Measurements from ENCODE around the gene ST3GAL4.

ST3GAL4 gene

DNA sequence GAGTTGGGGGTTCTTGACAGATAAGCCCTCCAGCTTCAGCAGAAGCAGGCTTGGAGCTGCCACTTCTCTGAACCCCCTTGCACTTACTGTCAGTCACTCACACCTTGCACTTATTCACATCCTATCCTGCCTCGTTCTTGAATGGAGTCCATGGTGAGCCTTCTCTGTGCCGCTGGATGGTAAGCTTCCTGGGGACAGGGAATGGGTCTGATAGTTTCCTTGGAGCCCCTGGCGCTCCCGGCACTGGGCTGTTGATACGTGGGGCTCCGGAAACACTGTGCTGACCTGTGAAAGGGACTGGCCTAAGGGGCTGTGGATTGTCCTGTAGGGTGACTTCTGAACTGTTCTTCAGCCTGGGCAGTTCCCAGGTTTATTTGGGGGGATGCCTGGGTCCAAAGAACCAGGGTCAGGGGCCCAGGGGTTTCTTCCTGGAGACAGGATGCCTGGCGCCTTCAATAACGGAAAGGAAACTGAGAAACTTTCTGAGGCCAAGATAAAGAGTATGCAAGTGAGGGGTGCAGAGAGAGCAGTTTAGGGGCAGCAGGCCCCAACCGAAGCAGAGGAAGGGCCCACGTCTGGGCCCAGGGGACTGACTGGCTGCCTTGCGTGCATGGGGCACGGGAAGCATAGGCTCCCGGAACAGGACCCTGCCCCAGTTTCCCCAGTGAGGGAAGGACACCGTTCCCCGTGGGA lies 709 bp upstream of the ST3GAL4 start:
- no peak for DNase-seq (ENCODE audit: low read depth)
- peak overlapping the region; percentile 87 for H3K4me3 ChIP-seq (ENCODE audit: low read depth, low read length)
- TF ChIP-seq, protein P1, sequence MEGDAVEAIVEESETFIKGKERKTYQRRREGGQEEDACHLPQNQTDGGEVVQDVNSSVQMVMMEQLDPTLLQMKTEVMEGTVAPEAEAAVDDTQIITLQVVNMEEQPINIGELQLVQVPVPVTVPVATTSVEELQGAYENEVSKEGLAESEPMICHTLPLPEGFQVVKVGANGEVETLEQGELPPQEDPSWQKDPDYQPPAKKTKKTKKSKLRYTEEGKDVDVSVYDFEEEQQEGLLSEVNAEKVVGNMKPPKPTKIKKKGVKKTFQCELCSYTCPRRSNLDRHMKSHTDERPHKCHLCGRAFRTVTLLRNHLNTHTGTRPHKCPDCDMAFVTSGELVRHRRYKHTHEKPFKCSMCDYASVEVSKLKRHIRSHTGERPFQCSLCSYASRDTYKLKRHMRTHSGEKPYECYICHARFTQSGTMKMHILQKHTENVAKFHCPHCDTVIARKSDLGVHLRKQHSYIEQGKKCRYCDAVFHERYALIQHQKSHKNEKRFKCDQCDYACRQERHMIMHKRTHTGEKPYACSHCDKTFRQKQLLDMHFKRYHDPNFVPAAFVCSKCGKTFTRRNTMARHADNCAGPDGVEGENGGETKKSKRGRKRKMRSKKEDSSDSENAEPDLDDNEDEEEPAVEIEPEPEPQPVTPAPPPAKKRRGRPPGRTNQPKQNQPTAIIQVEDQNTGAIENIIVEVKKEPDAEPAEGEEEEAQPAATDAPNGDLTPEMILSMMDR (conservative IDR thresholded peaks at IDR 0.05; ENCODE audit: low read depth, low read length), result no peak

DNA sequence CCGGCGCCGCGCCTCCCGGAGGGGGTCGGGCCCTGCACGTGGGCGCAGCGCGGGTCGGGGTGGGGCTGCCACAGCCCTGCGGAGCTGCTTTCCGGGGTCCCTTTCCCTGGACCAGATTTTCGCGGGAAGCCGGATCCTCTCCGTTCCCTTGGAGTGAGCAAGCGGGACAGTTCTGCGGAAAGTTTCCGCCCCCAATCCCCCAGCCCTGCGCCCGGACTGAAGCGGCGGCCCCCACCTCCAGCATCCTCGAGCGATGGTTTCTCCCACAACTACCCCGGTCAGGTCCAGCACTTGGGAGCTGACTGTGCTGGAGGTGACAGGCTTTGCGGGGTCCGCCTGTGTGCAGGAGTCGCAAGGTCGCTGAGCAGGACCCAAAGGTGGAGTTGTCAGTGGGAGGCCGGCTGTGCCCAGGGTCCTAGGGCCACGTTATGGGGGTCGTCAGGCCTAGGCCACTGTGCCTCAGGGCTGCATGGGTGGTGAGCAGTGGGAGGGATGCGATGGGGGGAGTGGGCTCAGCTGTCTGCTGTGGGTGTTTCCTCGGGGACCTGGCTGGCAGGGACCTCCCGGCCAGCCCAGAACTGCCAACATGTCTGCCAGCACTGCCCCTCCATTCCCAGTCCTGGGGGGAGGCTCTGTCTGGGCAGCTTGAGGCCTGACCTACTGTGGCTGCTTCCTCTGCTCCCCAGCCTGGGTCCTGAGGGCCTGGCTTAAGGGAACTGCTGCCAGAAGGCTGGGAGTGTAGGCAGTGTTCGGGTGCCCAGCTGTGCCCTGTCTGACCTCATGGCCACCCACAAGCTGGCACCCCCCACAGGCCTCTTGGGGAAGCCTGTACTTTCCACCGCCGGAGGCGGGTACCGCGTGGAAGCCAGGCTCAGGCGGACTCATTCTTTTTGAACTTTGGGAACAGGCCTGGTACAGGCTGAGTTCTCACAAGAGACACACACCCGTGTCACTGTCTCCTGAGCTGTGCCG lies 726 bp downstream of the ST3GAL4 start:
- TF ChIP-seq, protein P1 (conservative IDR thresholded peaks at IDR 0.05; ENCODE audit: low read depth, low read length), result no peak
- peak; percentile 31 for DNase-seq (ENCODE audit: low read depth)
- peak overlapping the region; percentile 87 for H3K4me3 ChIP-seq (ENCODE audit: low read depth, low read length)

GRCh38 chr11:126357055-126357962 lies 1.8 kb downstream of the ST3GAL4 start:
- DNase-seq (ENCODE audit: low read depth), result no peak
- TF ChIP-seq, protein P1 (conservative IDR thresholded peaks at IDR 0.05; ENCODE audit: low read depth, low read length), result no peak
- H3K4me3 ChIP-seq (ENCODE audit: low read depth, low read length), result peak overlapping the region; percentile 87

GRCh38 chr11:126357969-126358762 lies 2.7 kb downstream of the ST3GAL4 start:
- no peak overlapping the region for H3K4me3 ChIP-seq (ENCODE audit: low read depth, low read length)
- DNase-seq (ENCODE audit: low read depth), result no peak
- TF ChIP-seq, protein P1 (conservative IDR thresholded peaks at IDR 0.05; ENCODE audit: low read depth, low read length), result peak; percentile 10

DNA sequence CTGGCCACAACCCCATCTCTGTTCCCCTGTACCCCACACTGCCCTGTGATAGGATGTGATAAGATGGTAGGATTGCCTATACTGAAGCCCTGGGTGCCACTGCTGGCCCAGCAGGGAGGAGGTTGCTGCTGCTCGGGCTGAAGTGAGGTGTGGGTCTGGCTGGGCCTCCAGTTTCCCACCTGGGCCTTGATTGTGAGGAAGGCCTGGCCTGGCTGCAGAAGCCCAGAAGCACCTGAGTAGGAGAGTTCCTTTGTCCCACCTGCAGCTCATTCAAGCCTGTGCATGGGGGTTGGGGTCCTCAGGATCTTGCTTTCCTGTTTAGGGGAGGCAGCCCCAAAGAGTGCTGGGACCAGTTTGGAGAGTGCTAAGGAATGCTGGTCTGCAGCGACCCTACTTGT lies 3.3 kb downstream of the ST3GAL4 start:
- DNase-seq (ENCODE audit: low read depth), result no peak
- TF ChIP-seq, protein P1 (conservative IDR thresholded peaks at IDR 0.05; ENCODE audit: low read depth, low read length), result no peak
- H3K4me3 ChIP-seq (ENCODE audit: low read depth, low read length), result no peak overlapping the region
